Urothelium cell line (cell line): ENCODE measurements around the gene ADCY6.
"Not testable (repeated sequence)": the region's sequence is repeated elsewhere in the genome, so short reads cannot be mapped to it uniquely, and the experiment has no call there.

ENCODE experiments used
- DNase-seq: peaks from one replicate; pipeline ENCODE4 v3.0.0; 2011; ENCODE audit warnings: low spot score, mixed read lengths
- FAIRE-seq: peaks from 2 replicates; lab custom pipeline; 2011; peaks lifted over from hg19 to GRCh38; lab: Jason Lieb, UNC

ADCY6 gene

GRCh38 chr12:48764521-48764920 is 24.4 kb downstream of the ADCY6 start:
- DNase-seq (no peak), FAIRE-seq (no peak)

GRCh38 chr12:48758737-48759136 is 30.2 kb downstream of the ADCY6 start:
- no peak for DNase-seq
- FAIRE-seq = no peak

- FAIRE-seq (no peak), DNase-seq (no peak)
Observed at GRCh38 chr12:48758186-48758585, 30.7 kb downstream of the ADCY6 start.

- DNase-seq (no peak), FAIRE-seq (no peak)
Observed at GRCh38 chr12:48750769-48751356, 38.0 kb downstream of the ADCY6 start.

GRCh38 chr12:48750215-48750614 is 38.7 kb downstream of the ADCY6 start:
- DNase-seq (no peak), FAIRE-seq (no peak)

- no peak for FAIRE-seq
- DNase-seq = no peak
Observed at GRCh38 chr12:48744251-48745008, 44.5 kb downstream of the ADCY6 start.

- DNase-seq = no peak
- no peak for FAIRE-seq
Observed at GRCh38 chr12:48739618-48740269, 49.1 kb downstream of the ADCY6 start.

- no peak for FAIRE-seq
- DNase-seq = no peak
Observed at GRCh38 chr12:48736456-48736855, 52.4 kb downstream of the ADCY6 start.

- FAIRE-seq (no peak), DNase-seq (no peak)
Observed at GRCh38 chr12:48728807-48729206, 60.1 kb downstream of the ADCY6 start.

GRCh38 chr12:48720737-48721136 is 68.2 kb downstream of the ADCY6 start:
- not testable (repeated sequence) for DNase-seq, FAIRE-seq

GRCh38 chr12:48720171-48720570 is 68.7 kb downstream of the ADCY6 start:
- DNase-seq, FAIRE-seq: not testable (repeated sequence)

- not testable (repeated sequence) for FAIRE-seq
Observed at GRCh38 chr12:48719002-48719401, 69.9 kb downstream of the ADCY6 start.

GRCh38 chr12:48717252-48717695 is 71.6 kb downstream of the ADCY6 start:
- DNase-seq = no peak
- no peak for FAIRE-seq

More at GRCh38 chr12:48719002-48719401, 69.9 kb downstream of the ADCY6 start:
- not testable (repeated sequence) for DNase-seq

- peak; percentile 99 for DNase-seq
- peak; percentile 37 for FAIRE-seq
Observed at GRCh38 chr12:48716493-48717251, 72.2 kb downstream of the ADCY6 start, which contains the start of gene CCNT1. Gene CCNT1, minus strand, starts transcription at chr12:48716707. Its CDS starts 32 bp downstream, at chr12:48716675.
